K562 (cell line): ENCODE results near the gene TRIO. TPM values are rescaled to one million over a fixed set of nuclear protein-coding genes. Genes with fewer than 3 reads are reported as not detected.

ENCODE experiments used
- ATAC-seq: fragments of 200-7000 bp; cut with Tn5 transposase; 3 replicates; pipeline ENCODE4 v1.9.1; 2020; ENCODE audit warnings: moderate library complexity
- BruUV-seq: library from RNA; stranded (reverse); fragments of 400-500 nt; replicated peaks from 2 replicates; lab custom pipeline; 2021; lab: Mats Ljungman, UMichigan
- CTCF ChIA-PET: fragments of 300-600 bp; formaldehyde crosslinking; extraction: SDS; loops from one replicate; lab custom pipeline; 2021; ENCODE audit warnings: low intra/inter-chr PET ratio; lab: Yijun Ruan, JAX
- POLR2A ChIA-PET: fragments of 300-600, 350-650 bp; sonication (Branson Sonifier 250); formaldehyde crosslinking; extraction: SDS; loops from one replicate; lab custom pipeline; 2021; ENCODE audit warnings: antibody characterized with exemption, inconsistent platforms; lab: Yijun Ruan, JAX
- DNase-seq, 4 experiments: peaks; one replicate each; pipeline versions ENCODE4 v3.0.0 to v3.0.0-alpha.2; 2011 to 2018; ENCODE audit warnings: low spot score in 3 of 4, mixed read lengths in 3 of 4; ENCODE audit errors: extremely low read depth in 1 of 4
- FAIRE-seq: peaks from 2 replicates; lab custom pipeline; 2011; peaks lifted over from hg19 to GRCh38; lab: Jason Lieb, UNC
- H2AFZ ChIP-seq: 2 replicates; pipeline ENCODE4 v1.6.0; 2011; ENCODE audit warnings: low read depth, low read length, control low read depth, inconsistent platforms
- H3K27ac ChIP-seq: fragments of 200-600 bp; 3 replicates; pipeline ENCODE4 v1.8.0; 2011; ENCODE audit warnings: low read depth, mild to moderate bottlenecking, control low read depth, inconsistent platforms, low read length, moderate library complexity, mixed read lengths; ENCODE audit errors: extremely low read depth
- H3K27me3 ChIP-seq, 2 experiments: fragments of 300-600 bp in 1 of 2; 2 replicates in 1 of 2; 3 replicates in 1 of 2; pipeline versions ENCODE4 v1.6.0 to v1.8.0; 2011; ENCODE audit warnings: inconsistent platforms in 2 of 2, low read length in 2 of 2, mild to moderate bottlenecking in 1 of 2, mixed read lengths in 1 of 2, moderate library complexity in 1 of 2; ENCODE audit not compliant: control insufficient read depth in 2 of 2, insufficient read depth in 2 of 2
- H3K36me3 ChIP-seq: fragments of 300-600 bp; 3 replicates; pipeline ENCODE4 v1.8.0; 2011; ENCODE audit warnings: mild to moderate bottlenecking, low read length, inconsistent platforms; ENCODE audit not compliant: control insufficient read depth, insufficient read depth
- H3K4me1 ChIP-seq, 2 experiments: fragments of 200-600 bp in 1 of 2; replicated peaks in 1 of 2; 2 replicates in 1 of 2; 3 replicates in 1 of 2; pipeline versions ENCODE4 v1.5.1 to v1.8.0; 2011; ENCODE audit warnings: inconsistent platforms in 2 of 2, low read length in 2 of 2, mild to moderate bottlenecking in 1 of 2, mixed read lengths in 1 of 2, moderate library complexity in 1 of 2; ENCODE audit not compliant: control insufficient read depth in 2 of 2, insufficient read depth in 2 of 2
- H3K4me2 ChIP-seq: 2 replicates; pipeline ENCODE4 v1.6.1; 2011; ENCODE audit warnings: low read length, control low read depth, inconsistent platforms, mixed read lengths; ENCODE audit not compliant: insufficient read depth
- H3K4me3 ChIP-seq: fragments of 200-600 bp; sonication (generic), shearing (Covaris generic); 2 replicates; pipeline ENCODE4 v1.5.1; 2016; ENCODE audit warnings: control low read depth, inconsistent platforms
- H3K79me2 ChIP-seq: fragments of 200-600 bp; 3 replicates; pipeline ENCODE4 v1.8.0; 2011; ENCODE audit warnings: low read length, inconsistent platforms; ENCODE audit not compliant: control insufficient read depth, insufficient read depth
- H3K9ac ChIP-seq, 2 experiments: 2 replicates each; pipeline versions ENCODE4 v1.6.0 to v1.6.1; 2011; ENCODE audit warnings: low read depth in 2 of 2, low read length in 2 of 2, control low read depth in 1 of 2, inconsistent platforms in 1 of 2, mild to moderate bottlenecking in 1 of 2, mixed read lengths in 1 of 2; ENCODE audit not compliant: insufficient read depth in 1 of 2
- H3K9me1 ChIP-seq: one replicate; pipeline ENCODE4 v1.6.0; 2011; ENCODE audit warnings: inconsistent platforms, mild to moderate bottlenecking, low read length, moderate library complexity; ENCODE audit not compliant: control insufficient read depth, insufficient read depth
- H3K9me3 ChIP-seq: replicated peaks from 2 replicates; pipeline ENCODE4 v1.5.1; 2011; ENCODE audit warnings: low read depth, low read length, inconsistent platforms; ENCODE audit not compliant: control insufficient read depth, insufficient read depth
- H4K20me1 ChIP-seq: replicated peaks from 2 replicates; pipeline ENCODE4 v1.6.1; 2011; ENCODE audit warnings: low read length, inconsistent platforms, mixed read lengths; ENCODE audit not compliant: control insufficient read depth, insufficient read depth
- ADNP ChIP-seq: fragments of 200-800 bp; sonication (Bioruptor generic); IDR thresholded peaks from 2 replicates; pipeline ENCODE4 v1.6.1; 2016; ENCODE audit warnings: missing genetic modification characterization, missing compliant biosample characterization
- ELF4 ChIP-seq: fragments of 450-650 bp; formaldehyde crosslinking; IDR thresholded peaks from 2 replicates; pipeline ENCODE4 v1.4.0; 2022; ENCODE audit warnings: missing genetic modification characterization
- TCF7L2 ChIP-seq: fragments of 150-350 bp; IDR thresholded peaks from 2 replicates; pipeline ENCODE4 v1.6.1; 2016; ENCODE audit warnings: low read depth, mild to moderate bottlenecking, low read length, moderate library complexity
- WGBS: fragments of 100-300 bp; shearing (Covaris generic); methylation state at CpG from one replicate; pipeline ENCODE4 v1.1.6; 2016; ENCODE audit warnings: low coverage, mixed read lengths; ENCODE audit not compliant: insufficient coverage; ENCODE audit errors: missing lambda C conversion rate; 5-methylcytosine and 5-hydroxymethylcytosine counted together
- in situ Hi-C: fragments of 300-500 bp; cut with MboI; formaldehyde crosslinking; loops from 4 replicates; pipeline ENCODE4 v1.15.0; 2018; ENCODE audit warnings: inconsistent platforms, mixed read lengths
- intact Hi-C: fragments of 100-400 bp; cut with micrococcal nuclease; formaldehyde crosslinking; loops from 2 replicates; pipeline ENCODE4 v1.14.2; 2022
- polyA plus RNA-seq, 8 experiments: library from polyadenylated mRNA; depleted of rRNA in 4 of 8; stranded (reverse) in 5 of 8; unstranded in 3 of 8; fragments of >200 nt; fragmentation: Nextera tagmentation in 2 of 8; fragmentation: Illumina TruSeq in 1 of 8; extraction: Ambion mirVana in 2 of 8; extraction: Trizol in 1 of 8; gene quantifications; 2 replicates each; pipeline versions ENCODE4 v1.2.1 to v1.2.3, GENCODE V29; 2011 to 2014; ENCODE audit warnings: inconsistent platforms in 1 of 8, missing spikeins in 1 of 8
- total RNA-seq, 7 experiments: library from RNA; depleted of rRNA in 6 of 7; stranded (reverse); fragments of >200 nt in 6 of 7; fragmentation: Illumina TruSeq in 2 of 7; extraction: Trizol in 2 of 7; gene quantifications; 2 replicates each; pipeline versions ENCODE4 v1.2.1 to v1.2.3, GENCODE V29; 2011 to 2021; ENCODE audit warnings: low replicate concordance in 1 of 7
- TF ChIP-seq, protein P1 (sequence below): sonication (generic); formaldehyde crosslinking; IDR thresholded peaks from 2 replicates; pipeline ENCODE4 v1.8.1; 2022; ENCODE audit warnings: missing genetic modification reagents
- TF ChIP-seq, protein P2 (sequence below), 2 experiments: IDR thresholded peaks in 1 of 2; conservative IDR thresholded peaks in 1 of 2; 2 replicates each; pipeline ENCODE4 v1.6.1; 2016; ENCODE audit warnings: low read depth in 2 of 2, mild to moderate bottlenecking in 1 of 2, missing compliant biosample characterization in 1 of 2, missing genetic modification characterization in 1 of 2, moderate library complexity in 1 of 2

Gene TRIO
- total and polyA plus RNA-seq, 9 of the 15 experiments (the other 6 are each of a cell fraction or from before 2014, with no cell fraction given) = 0.24 to 5.0 (median 1.1) TPM

DNA sequence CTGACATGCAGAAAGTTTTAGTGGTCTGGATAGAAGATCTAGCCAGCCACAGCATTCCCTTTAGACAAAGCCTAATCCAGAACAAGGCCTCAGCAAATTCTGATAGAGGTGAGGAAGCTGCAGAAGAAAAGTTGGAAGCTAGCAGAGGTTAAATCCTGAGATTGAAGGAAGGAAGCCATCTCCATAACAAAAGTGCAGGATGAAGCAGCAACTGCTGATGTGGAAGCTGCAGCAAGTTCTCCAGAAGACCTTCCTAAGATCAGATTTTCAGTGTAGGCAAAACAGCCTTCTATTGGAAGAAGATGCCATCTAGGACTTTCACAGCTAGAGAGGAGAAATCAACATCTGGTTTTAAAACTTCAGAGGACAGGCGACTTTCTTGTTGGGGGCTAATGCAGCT lies 77.5 kb downstream of the TRIO start:
- H2AFZ ChIP-seq = no peak overlapping the region
- no peaks in the 10 kb centered on the region for H3K9me1 ChIP-seq
- no peak overlapping the region for H3K9ac ChIP-seq
- H3K27me3 ChIP-seq = peaks cover 21 to 35% of the 10 kb centered on the region in 2 experiments; a peak in 4 of 5 replicates
- no peaks in the 10 kb centered on the region for H3K36me3 ChIP-seq
- no peaks in the 10 kb centered on the region for H3K9me3 ChIP-seq
- DNase-seq = no peak
- WGBS = 0% methylated on average over 1 of the region's 1 CpG
- ChIA-PET CTCF (no interaction called here), POLR2A (interaction anchor here (1.0 kb wide), 1 partner anchor 7 kb away, joined by 3 read pairs; no protein-coding TSS in a partner anchor)
- no peaks in the 10 kb centered on the region for H3K79me2 ChIP-seq
- no peak overlapping the region for H3K4me3 ChIP-seq
- no peak for FAIRE-seq
- no peak overlapping the region for H3K27ac ChIP-seq
- no peak overlapping the region for H3K4me2 ChIP-seq
- H3K4me1 ChIP-seq = no peaks in the 10 kb centered on the region
- ATAC-seq = no peak
- in situ Hi-C loops = no loop called here
- no peak for TF ChIP-seq ADNP (tag)
- TF ChIP-seq ELF4 (CRISPR knock-in tag) = no peak
- TF ChIP-seq, protein P1, sequence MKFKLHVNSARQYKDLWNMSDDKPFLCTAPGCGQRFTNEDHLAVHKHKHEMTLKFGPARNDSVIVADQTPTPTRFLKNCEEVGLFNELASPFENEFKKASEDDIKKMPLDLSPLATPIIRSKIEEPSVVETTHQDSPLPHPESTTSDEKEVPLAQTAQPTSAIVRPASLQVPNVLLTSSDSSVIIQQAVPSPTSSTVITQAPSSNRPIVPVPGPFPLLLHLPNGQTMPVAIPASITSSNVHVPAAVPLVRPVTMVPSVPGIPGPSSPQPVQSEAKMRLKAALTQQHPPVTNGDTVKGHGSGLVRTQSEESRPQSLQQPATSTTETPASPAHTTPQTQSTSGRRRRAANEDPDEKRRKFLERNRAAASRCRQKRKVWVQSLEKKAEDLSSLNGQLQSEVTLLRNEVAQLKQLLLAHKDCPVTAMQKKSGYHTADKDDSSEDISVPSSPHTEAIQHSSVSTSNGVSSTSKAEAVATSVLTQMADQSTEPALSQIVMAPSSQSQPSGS = no peak
- TF ChIP-seq, protein P2, sequence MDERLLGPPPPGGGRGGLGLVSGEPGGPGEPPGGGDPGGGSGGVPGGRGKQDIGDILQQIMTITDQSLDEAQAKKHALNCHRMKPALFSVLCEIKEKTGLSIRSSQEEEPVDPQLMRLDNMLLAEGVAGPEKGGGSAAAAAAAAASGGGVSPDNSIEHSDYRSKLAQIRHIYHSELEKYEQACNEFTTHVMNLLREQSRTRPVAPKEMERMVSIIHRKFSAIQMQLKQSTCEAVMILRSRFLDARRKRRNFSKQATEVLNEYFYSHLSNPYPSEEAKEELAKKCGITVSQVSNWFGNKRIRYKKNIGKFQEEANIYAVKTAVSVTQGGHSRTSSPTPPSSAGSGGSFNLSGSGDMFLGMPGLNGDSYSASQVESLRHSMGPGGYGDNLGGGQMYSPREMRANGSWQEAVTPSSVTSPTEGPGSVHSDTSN (CRISPR knock-in tag; IDR thresholded peaks at IDR 0.05; ENCODE audit: low read depth) = no peak
- TF ChIP-seq, protein P2 (tag; conservative IDR thresholded peaks at IDR 0.05; ENCODE audit: low read depth) = no peak
- TF ChIP-seq TCF7L2 = no peak
- BruUV-seq = no TSS peak
- H4K20me1 ChIP-seq = no peaks in the 10 kb centered on the region
- intact Hi-C loops = no loop called here
